CD8-positive, alpha-beta memory T cell (primary cell): ENCODE measurements around the gene NUS1. TPM values are rescaled to one million over a fixed set of nuclear protein-coding genes. Genes with fewer than 3 reads are reported as not detected.
"Not testable (repeated sequence)": the region's sequence is repeated elsewhere in the genome, so short reads cannot be mapped to it uniquely, and the experiment has no call there.

Source experiments
- CTCF ChIA-PET: fragments of 350-600 bp; sonication (Branson Sonifier 250); formaldehyde crosslinking; loops from one replicate; lab custom pipeline; 2021; ENCODE audit warnings: antibody characterized with exemption; lab: Charles Lee
- POLR2A ChIA-PET: fragments of 350-600 bp; sonication (Branson Sonifier 250); formaldehyde crosslinking; loops from one replicate; lab custom pipeline; 2021; ENCODE audit warnings: antibody characterized with exemption; lab: Charles Lee
- DNase-seq, 5 donors: peaks; one replicate each; pipeline versions ENCODE4 v3.0.0 to v3.0.0-alpha.2; 2020 to 2022; ENCODE audit warnings: mixed read lengths in 1 of 5
- H3K27ac ChIP-seq: one replicate; pipeline ENCODE4 v1.7.0; 2013; ENCODE audit warnings: low read depth, mild to moderate bottlenecking, low read length, moderate library complexity
- H3K27me3 ChIP-seq: 2 replicates; pipeline ENCODE4 v1.7.0; 2013; ENCODE audit warnings: low read length, mild to moderate bottlenecking; ENCODE audit not compliant: insufficient read depth, poor library complexity, severe bottlenecking
- H3K36me3 ChIP-seq: 2 replicates; pipeline ENCODE4 v1.7.0; 2013; ENCODE audit warnings: mild to moderate bottlenecking, low read length, moderate library complexity; ENCODE audit not compliant: insufficient read depth
- H3K4me1 ChIP-seq: 2 replicates; pipeline ENCODE4 v1.7.0; 2013; ENCODE audit warnings: mild to moderate bottlenecking, low read length, moderate library complexity; ENCODE audit not compliant: insufficient read depth
- H3K4me3 ChIP-seq: 2 replicates; pipeline ENCODE4 v1.7.0; 2013; ENCODE audit warnings: mild to moderate bottlenecking, low read length
- H3K9me3 ChIP-seq: 2 replicates; pipeline ENCODE4 v1.7.0; 2013; ENCODE audit warnings: mild to moderate bottlenecking, low read length
- H3K27ac Mint-ChIP-seq, 8 donors: one replicate each; pipeline ENCODE4 v1.8.0; 2020 to 2021; ENCODE audit warnings: mixed read lengths in 8 of 8, mild to moderate bottlenecking in 6 of 8, inconsistent platforms in 3 of 8, moderate library complexity in 3 of 8
- H3K27me3 Mint-ChIP-seq, 2 donors: one replicate each; pipeline ENCODE4 v1.8.0; 2020 to 2021; ENCODE audit warnings: mixed read lengths in 2 of 2, mild to moderate bottlenecking in 1 of 2, moderate library complexity in 1 of 2
- H3K36me3 Mint-ChIP-seq, 3 donors: one replicate each; pipeline ENCODE4 v1.8.0; 2020 to 2021; ENCODE audit warnings: mixed read lengths in 3 of 3, inconsistent platforms in 1 of 3, mild to moderate bottlenecking in 1 of 3
- H3K4me1 Mint-ChIP-seq, 3 donors: one replicate each; pipeline ENCODE4 v1.8.0; 2020 to 2021; ENCODE audit warnings: mixed read lengths in 3 of 3, inconsistent platforms in 1 of 3, mild to moderate bottlenecking in 1 of 3
- H3K4me3 Mint-ChIP-seq, 7 donors: one replicate each; pipeline ENCODE4 v1.8.0; 2020 to 2021; ENCODE audit warnings: mixed read lengths in 7 of 7, mild to moderate bottlenecking in 6 of 7, moderate library complexity in 4 of 7, inconsistent platforms in 2 of 7
- H3K9me3 Mint-ChIP-seq, 5 donors: one replicate each; pipeline ENCODE4 v1.8.0; 2020 to 2022; ENCODE audit warnings: mixed read lengths in 5 of 5, mild to moderate bottlenecking in 3 of 5, moderate library complexity in 2 of 5, inconsistent platforms in 1 of 5
- polyA plus RNA-seq: library from polyadenylated mRNA; unstranded; fragments of 300-500 nt; fragmentation: Illumina TruSeq; gene quantifications from one replicate; pipeline ENCODE4 v1.2.3, GENCODE V29; 2021
- total RNA-seq, 2 experiments: library from RNA; stranded (reverse); gene quantifications; one replicate each; pipeline ENCODE4 v1.2.3, GENCODE V29; 2021

NUS1 gene
- total and polyA plus RNA-seq, 3 experiments from 2014 or later, result 16.0 to 62.6 (median 62.5) TPM

- no peak overlapping the region for H3K4me3 ChIP-seq
- ChIA-PET CTCF (no interaction called here), POLR2A (no interaction called here)
- H3K27me3 ChIP-seq, result no peaks in the 10 kb centered on the region
- H3K36me3 ChIP-seq, result no peaks in the 10 kb centered on the region
- Mint-ChIP-seq H3K27ac (no peak overlapping the region), H3K4me1 (peaks cover 70 to 84% (median 84%) of the 10 kb centered on the region in 3 donors), H3K27me3 (no peaks in the 10 kb centered on the region), H3K4me3 (no peak overlapping the region), H3K36me3 (peaks cover 0 to 14% (median 6%) of the 10 kb centered on the region in 3 donors), H3K9me3 (no peaks in the 10 kb centered on the region)
- no peak overlapping the region for H3K27ac ChIP-seq
- no peaks in the 10 kb centered on the region for H3K9me3 ChIP-seq
- no peak for DNase-seq
- H3K4me1 ChIP-seq, result peaks cover 37% of the 10 kb centered on the region
Measured at GRCh38 chr6:117684749-117685148, 9.5 kb downstream of the NUS1 start.

- Histone ChIP-seq H3K27me3 (no peaks in the 10 kb centered on the region), H3K9me3 (no peaks in the 10 kb centered on the region), H3K36me3 (no peaks in the 10 kb centered on the region), H3K27ac (no peak overlapping the region), H3K4me1 (peaks cover 31% of the 10 kb centered on the region), H3K4me3 (no peak overlapping the region)
- Mint-ChIP-seq H3K9me3 (no peaks in the 10 kb centered on the region), H3K27me3 (no peaks in the 10 kb centered on the region), H3K36me3 (peaks cover 0 to 12% (median 6%) of the 10 kb centered on the region in 3 donors), H3K4me3 (no peak overlapping the region), H3K4me1 (peaks cover 65 to 84% (median 83%) of the 10 kb centered on the region in 3 donors), H3K27ac (no peak overlapping the region)
- ChIA-PET CTCF (no interaction called here), POLR2A (no interaction called here)
- no peak for DNase-seq
Measured at GRCh38 chr6:117685359-117685758, 10.1 kb downstream of the NUS1 start.

- no peaks in the 10 kb centered on the region for H3K27me3 Mint-ChIP-seq
- no peaks in the 10 kb centered on the region for H3K9me3 Mint-ChIP-seq
- POLR2A ChIA-PET, result no interaction called here
- Histone ChIP-seq H3K4me3 (no peak overlapping the region), H3K36me3 (no peaks in the 10 kb centered on the region), H3K27me3 (no peaks in the 10 kb centered on the region), H3K4me1 (peaks cover 20% of the 10 kb centered on the region), H3K9me3 (no peaks in the 10 kb centered on the region), H3K27ac (no peak overlapping the region)
- peak overlapping the region in 4 of 8 donors; percentile 2 to 30 (median 28) for H3K27ac Mint-ChIP-seq
- CTCF ChIA-PET, result no interaction called here
- H3K4me1 Mint-ChIP-seq, result peaks cover 58 to 80% (median 79%) of the 10 kb centered on the region in 3 donors
- H3K4me3 Mint-ChIP-seq, result no peak overlapping the region
- DNase-seq, result no peak
- H3K36me3 Mint-ChIP-seq, result peaks cover 0 to 19% (median 6%) of the 10 kb centered on the region in 3 donors
Measured at GRCh38 chr6:117687021-117687648, 11.9 kb downstream of the NUS1 start.

- DNase-seq, POLR2A ChIA-PET, H3K4me1 ChIP-seq, CTCF ChIA-PET, H3K27ac ChIP-seq, H3K4me3 ChIP-seq, H3K9me3 Mint-ChIP-seq, H3K27me3 ChIP-seq, H3K27me3 Mint-ChIP-seq, H3K9me3 ChIP-seq, H3K36me3 ChIP-seq: not testable (repeated sequence)
- peak overlapping the region in 1 of 7 donors; percentile 18 for H3K4me3 Mint-ChIP-seq
- peaks cover 10 to 40% (median 11%) of the 10 kb centered on the region in 3 donors for H3K36me3 Mint-ChIP-seq
- peaks cover 39 to 64% (median 61%) of the 10 kb centered on the region in 3 donors for H3K4me1 Mint-ChIP-seq
- peak overlapping the region in 1 of 8 donors; percentile 24 for H3K27ac Mint-ChIP-seq
Measured at GRCh38 chr6:117689584-117689983, 14.3 kb downstream of the NUS1 start.

GRCh38 chr6:117706504-117706903 lies 31.2 kb downstream of the NUS1 start:
- POLR2A ChIA-PET, result no interaction called here
- peaks cover 7 to 17% (median 10%) of the 10 kb centered on the region in 3 donors for H3K36me3 Mint-ChIP-seq
- no peaks in the 10 kb centered on the region for H3K4me1 ChIP-seq
- no peak overlapping the region for H3K4me3 ChIP-seq
- H3K36me3 ChIP-seq, result peaks cover 27% of the 10 kb centered on the region
- CTCF ChIA-PET, result no interaction called here
- H3K4me1 Mint-ChIP-seq, result peaks cover 3 to 6% (median 4%) of the 10 kb centered on the region in 3 donors
- no peaks in the 10 kb centered on the region for H3K27me3 Mint-ChIP-seq
- H3K27me3 ChIP-seq, result no peaks in the 10 kb centered on the region
- H3K9me3 Mint-ChIP-seq, result no peaks in the 10 kb centered on the region
- no peak overlapping the region for H3K27ac ChIP-seq
- H3K9me3 ChIP-seq, result no peaks in the 10 kb centered on the region
- H3K27ac Mint-ChIP-seq, result no peak overlapping the region
- no peak overlapping the region for H3K4me3 Mint-ChIP-seq
- no peak for DNase-seq

- DNase-seq, H3K4me1 ChIP-seq, H3K9me3 ChIP-seq, H3K27me3 Mint-ChIP-seq, POLR2A ChIA-PET, H3K4me3 ChIP-seq, H3K27ac ChIP-seq, H3K27me3 ChIP-seq, H3K9me3 Mint-ChIP-seq, CTCF ChIA-PET, H3K4me1 Mint-ChIP-seq, H3K4me3 Mint-ChIP-seq: not testable (repeated sequence)
- peaks cover 27% of the 10 kb centered on the region for H3K36me3 ChIP-seq
- peaks cover 7 to 18% (median 11%) of the 10 kb centered on the region in 3 donors for H3K36me3 Mint-ChIP-seq
- peak overlapping the region in 1 of 8 donors; percentile 44 for H3K27ac Mint-ChIP-seq
Measured at GRCh38 chr6:117706936-117707509, 31.8 kb downstream of the NUS1 start.

GRCh38 chr6:117711369-117711768 lies 36.1 kb downstream of the NUS1 start:
- H3K27ac Mint-ChIP-seq, result peak overlapping the region in 2 of 8 donors; percentile 15 to 63
- Histone ChIP-seq H3K27me3 (no peaks in the 10 kb centered on the region), H3K9me3 (no peaks in the 10 kb centered on the region), H3K36me3 (no peaks in the 10 kb centered on the region), H3K4me1 (no peaks in the 10 kb centered on the region), H3K27ac (no peak overlapping the region), H3K4me3 (no peak overlapping the region)
- POLR2A ChIA-PET, result no interaction called here
- CTCF ChIA-PET, result no interaction called here
- H3K4me1 Mint-ChIP-seq, result peaks cover 3 to 4% (median 3%) of the 10 kb centered on the region in 3 donors
- no peak for DNase-seq
- H3K9me3 Mint-ChIP-seq, result no peaks in the 10 kb centered on the region
- H3K36me3 Mint-ChIP-seq, result peaks cover 5 to 18% (median 11%) of the 10 kb centered on the region in 3 donors
- H3K27me3 Mint-ChIP-seq, result no peaks in the 10 kb centered on the region
- H3K4me3 Mint-ChIP-seq, result no peak overlapping the region

- Mint-ChIP-seq H3K4me3 (no peak overlapping the region), H3K36me3 (no peaks in the 10 kb centered on the region), H3K27ac (no peak overlapping the region), H3K27me3 (peaks cover 4 to 5% of the 10 kb centered on the region in 2 donors), H3K4me1 (no peaks in the 10 kb centered on the region), H3K9me3 (peaks cover 0 to 12% (median 6%) of the 10 kb centered on the region in 5 donors)
- Histone ChIP-seq H3K4me1 (no peaks in the 10 kb centered on the region), H3K27me3 (no peaks in the 10 kb centered on the region), H3K27ac (no peak overlapping the region), H3K9me3 (no peaks in the 10 kb centered on the region), H3K4me3 (no peak overlapping the region), H3K36me3 (no peaks in the 10 kb centered on the region)
- no peak for DNase-seq
- ChIA-PET CTCF (no interaction called here), POLR2A (no interaction called here)
Measured at GRCh38 chr6:117718895-117719294, 43.6 kb downstream of the NUS1 start.
